Esophagus squamous epithelium (tissue), 5 donors: ENCODE results near the gene HMGN3. TPM values are rescaled to one million over a fixed set of nuclear protein-coding genes. Genes with fewer than 3 reads are reported as not detected.

Experiments used
- DNase-seq: peaks from one replicate; lab custom pipeline; 2025; lab: John Stamatoyannopoulos, UW
- H3K27ac ChIP-seq, 4 donors: fragments of 200-600 bp; sonication (generic); one replicate each; pipeline ENCODE4 v1.5.1; 2016 to 2019; ENCODE audit warnings: mild to moderate bottlenecking in 1 of 4
- H3K27me3 ChIP-seq, 4 donors: fragments of 200-600 bp; sonication (generic); 1 replicate in 3 of 4; 2 replicates in 1 of 4; pipeline versions ENCODE4 v1.5.1 to v1.6.0; 2017 to 2021; ENCODE audit warnings: antibody characterized with exemption in 1 of 4
- H3K36me3 ChIP-seq, 3 donors: fragments of 200-600 bp; sonication (generic); one replicate each; pipeline ENCODE4 v1.5.1; 2016 to 2019
- H3K4me1 ChIP-seq, 3 donors: fragments of 200-600 bp; sonication (generic); one replicate each; pipeline ENCODE4 v1.5.1; 2017 to 2019
- H3K4me3 ChIP-seq, 4 donors: fragments of 200-600 bp; sonication (generic); 1 replicate in 3 of 4; 2 replicates in 1 of 4; pipeline ENCODE4 v1.5.1; 2016 to 2019; ENCODE audit warnings: mild to moderate bottlenecking in 2 of 4, moderate library complexity in 1 of 4
- H3K9me3 ChIP-seq, 3 donors: fragments of 200-600 bp; sonication (generic); one replicate each; pipeline ENCODE4 v1.5.1; 2016 to 2019
- POLR2A ChIP-seq, 4 donors: fragments of 450-650 bp; IDR thresholded peaks; one replicate each; pipeline ENCODE4 v1.6.1; 2017; ENCODE audit warnings: antibody characterized with exemption in 4 of 4, mild to moderate bottlenecking in 4 of 4, moderate library complexity in 3 of 4
- WGBS, 2 donors: methylation state at CpG; one replicate each; pipeline ENCODE4 v1.1.5; 2018; 5-methylcytosine and 5-hydroxymethylcytosine counted together
- intact Hi-C: fragments of 100-400 bp; cut with DNase I; formaldehyde crosslinking; loops from one replicate; pipeline ENCODE4 v1.15.0; 2022
- total RNA-seq, 4 donors: library from RNA; depleted of rRNA; stranded (reverse); fragments of >200 nt; gene quantifications; one replicate each; pipeline ENCODE4 v1.1.0, GENCODE V29; 2016
- TF ChIP-seq, protein P1 (sequence below), 6 experiments: fragments of 450-650 bp in 4 of 6; fragments of 200-600 bp in 2 of 6; sonication (generic) in 2 of 6; IDR thresholded peaks; one replicate each; pipeline ENCODE4 v1.5.1; 2016 to 2019; ENCODE audit warnings: antibody characterized with exemption in 6 of 6, mild to moderate bottlenecking in 4 of 6, moderate library complexity in 4 of 6
- donor health status: DM: yes; HTN: yes; CAD: no.

The HMGN3 gene
- total RNA-seq, 4 donors from 2014 or later = 49.3 to 68.5 (median 55.2) TPM

- Histone ChIP-seq H3K4me1 (peaks cover 0 to 46% (median 6%) of the 10 kb centered on the region in 3 donors), H3K36me3 (no peaks in the 10 kb centered on the region), H3K9me3 (no peaks in the 10 kb centered on the region), H3K4me3 (no peak overlapping the region), H3K27ac (no peak overlapping the region), H3K27me3 (no peaks in the 10 kb centered on the region)
- TF ChIP-seq, protein P1, sequence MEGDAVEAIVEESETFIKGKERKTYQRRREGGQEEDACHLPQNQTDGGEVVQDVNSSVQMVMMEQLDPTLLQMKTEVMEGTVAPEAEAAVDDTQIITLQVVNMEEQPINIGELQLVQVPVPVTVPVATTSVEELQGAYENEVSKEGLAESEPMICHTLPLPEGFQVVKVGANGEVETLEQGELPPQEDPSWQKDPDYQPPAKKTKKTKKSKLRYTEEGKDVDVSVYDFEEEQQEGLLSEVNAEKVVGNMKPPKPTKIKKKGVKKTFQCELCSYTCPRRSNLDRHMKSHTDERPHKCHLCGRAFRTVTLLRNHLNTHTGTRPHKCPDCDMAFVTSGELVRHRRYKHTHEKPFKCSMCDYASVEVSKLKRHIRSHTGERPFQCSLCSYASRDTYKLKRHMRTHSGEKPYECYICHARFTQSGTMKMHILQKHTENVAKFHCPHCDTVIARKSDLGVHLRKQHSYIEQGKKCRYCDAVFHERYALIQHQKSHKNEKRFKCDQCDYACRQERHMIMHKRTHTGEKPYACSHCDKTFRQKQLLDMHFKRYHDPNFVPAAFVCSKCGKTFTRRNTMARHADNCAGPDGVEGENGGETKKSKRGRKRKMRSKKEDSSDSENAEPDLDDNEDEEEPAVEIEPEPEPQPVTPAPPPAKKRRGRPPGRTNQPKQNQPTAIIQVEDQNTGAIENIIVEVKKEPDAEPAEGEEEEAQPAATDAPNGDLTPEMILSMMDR (IDR thresholded peaks at IDR 0.05) = no peak
- no peak for TF ChIP-seq POLR2A (IDR thresholded peaks at IDR 0.05)
- DNase-seq = no peak
- intact Hi-C loops = no loop called here
Observed at GRCh38 chr6:79231666-79232065, 2.8 kb downstream of the HMGN3 start.

GRCh38 chr6:79231101-79231500 is 3.4 kb downstream of the HMGN3 start:
- no peaks in the 10 kb centered on the region for H3K9me3 ChIP-seq
- no peak overlapping the region for H3K27ac ChIP-seq
- H3K36me3 ChIP-seq = no peaks in the 10 kb centered on the region
- peaks cover 0 to 51% (median 6%) of the 10 kb centered on the region in 3 donors for H3K4me1 ChIP-seq
- intact Hi-C loops = no loop called here
- no peak for DNase-seq
- WGBS, 2 donors = 84 to 86% methylated on average over 4 of the region's 4 CpGs
- no peaks in the 10 kb centered on the region for H3K27me3 ChIP-seq
- no peak for TF ChIP-seq POLR2A (IDR thresholded peaks at IDR 0.05)
- TF ChIP-seq, protein P1 (IDR thresholded peaks at IDR 0.05) = no peak
- H3K4me3 ChIP-seq = no peak overlapping the region

DNA sequence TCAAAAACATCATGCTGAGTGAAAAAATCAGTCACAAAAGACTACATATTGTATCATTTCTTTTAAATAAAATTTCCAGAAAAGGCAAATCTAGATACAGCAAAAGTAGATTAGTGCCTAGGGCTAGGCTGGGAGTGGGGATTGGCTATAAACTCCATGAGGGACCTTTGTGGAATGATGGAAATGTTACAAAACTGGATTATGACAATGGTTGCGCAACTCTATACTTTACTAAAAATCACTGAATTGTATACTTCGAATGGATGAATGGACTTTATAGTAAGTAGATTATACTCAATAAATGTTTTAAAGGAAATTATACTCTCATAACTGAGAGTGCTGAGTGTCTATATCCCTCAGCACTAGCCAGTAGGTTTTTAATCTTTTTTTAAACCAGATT is 4.3 kb downstream of the HMGN3 start:
- Histone ChIP-seq H3K36me3 (no peaks in the 10 kb centered on the region), H3K9me3 (no peaks in the 10 kb centered on the region), H3K4me3 (no peak overlapping the region), H3K27ac (no peak overlapping the region), H3K4me1 (peaks cover 0 to 60% (median 6%) of the 10 kb centered on the region in 3 donors), H3K27me3 (no peaks in the 10 kb centered on the region)
- 43 to 68% methylated on average over 2 of the region's 2 CpGs for WGBS, 2 donors
- no peak for DNase-seq
- intact Hi-C loops = no loop called here
- no peak for TF ChIP-seq POLR2A (IDR thresholded peaks at IDR 0.05)
- TF ChIP-seq, protein P1 (IDR thresholded peaks at IDR 0.05) = no peak

DNA sequence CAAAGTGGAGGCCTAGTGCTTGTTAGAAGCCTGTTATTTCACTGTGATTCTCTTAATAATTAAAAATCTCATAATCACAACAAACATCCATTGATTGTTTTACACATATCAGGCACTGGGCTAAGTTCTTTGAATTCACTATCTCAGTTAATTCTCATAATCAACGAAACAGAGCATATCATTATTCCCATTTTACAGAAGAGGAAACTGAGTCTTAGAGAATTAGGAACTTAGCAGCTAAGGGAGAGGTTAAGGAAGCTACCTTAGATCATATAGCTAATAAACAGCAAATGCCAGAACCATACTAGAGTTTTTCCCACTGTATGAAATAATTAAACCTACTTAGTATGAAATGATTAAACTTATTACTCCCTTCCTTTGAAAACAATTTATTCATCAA is 7.0 kb downstream of the HMGN3 start:
- peaks cover 0 to 45% (median 0%) of the 10 kb centered on the region in 3 donors for H3K4me1 ChIP-seq
- no peaks in the 10 kb centered on the region for H3K27me3 ChIP-seq
- 88 to 90% methylated on average over 1 of the region's 1 CpG for WGBS, 2 donors
- no peaks in the 10 kb centered on the region for H3K36me3 ChIP-seq
- no peaks in the 10 kb centered on the region for H3K9me3 ChIP-seq
- no peak for TF ChIP-seq POLR2A (IDR thresholded peaks at IDR 0.05)
- TF ChIP-seq, protein P1 (IDR thresholded peaks at IDR 0.05) = no peak
- no peak overlapping the region for H3K27ac ChIP-seq
- intact Hi-C loops = no loop called here
- no peak overlapping the region for H3K4me3 ChIP-seq
- no peak for DNase-seq

- H3K4me3 ChIP-seq = no peak overlapping the region
- no peak overlapping the region for H3K27ac ChIP-seq
- 76 to 83% methylated on average over 3 of the region's 3 CpGs for WGBS, 2 donors
- H3K4me1 ChIP-seq = peaks cover 0 to 37% (median 0%) of the 10 kb centered on the region in 3 donors
- H3K27me3 ChIP-seq = no peaks in the 10 kb centered on the region
- no peaks in the 10 kb centered on the region for H3K9me3 ChIP-seq
- TF ChIP-seq, protein P1 (IDR thresholded peaks at IDR 0.05) = no peak
- TF ChIP-seq POLR2A (IDR thresholded peaks at IDR 0.05) = no peak
- intact Hi-C loops = no loop called here
- no peaks in the 10 kb centered on the region for H3K36me3 ChIP-seq
- no peak for DNase-seq
Observed at GRCh38 chr6:79226660-79227059, 7.8 kb downstream of the HMGN3 start.
